Hepatocyte (in vitro differentiated cells): ENCODE measurements around the gene KCNMA1.

Experiments used
- EZH2 ChIP-seq: fragments of 200-600 bp; sonication (generic); IDR thresholded peaks from 2 replicates; pipeline ENCODE4 v1.6.1; 2016; ENCODE audit warnings: antibody characterized with exemption, mild to moderate bottlenecking, borderline replicate concordance
- TF ChIP-seq, protein P1 (sequence below): fragments of 200-600 bp; sonication (generic); IDR thresholded peaks from 2 replicates; pipeline ENCODE4 v1.5.1; 2016; ENCODE audit warnings: antibody characterized with exemption, mild to moderate bottlenecking; ENCODE audit not compliant: poor library complexity

DNA sequence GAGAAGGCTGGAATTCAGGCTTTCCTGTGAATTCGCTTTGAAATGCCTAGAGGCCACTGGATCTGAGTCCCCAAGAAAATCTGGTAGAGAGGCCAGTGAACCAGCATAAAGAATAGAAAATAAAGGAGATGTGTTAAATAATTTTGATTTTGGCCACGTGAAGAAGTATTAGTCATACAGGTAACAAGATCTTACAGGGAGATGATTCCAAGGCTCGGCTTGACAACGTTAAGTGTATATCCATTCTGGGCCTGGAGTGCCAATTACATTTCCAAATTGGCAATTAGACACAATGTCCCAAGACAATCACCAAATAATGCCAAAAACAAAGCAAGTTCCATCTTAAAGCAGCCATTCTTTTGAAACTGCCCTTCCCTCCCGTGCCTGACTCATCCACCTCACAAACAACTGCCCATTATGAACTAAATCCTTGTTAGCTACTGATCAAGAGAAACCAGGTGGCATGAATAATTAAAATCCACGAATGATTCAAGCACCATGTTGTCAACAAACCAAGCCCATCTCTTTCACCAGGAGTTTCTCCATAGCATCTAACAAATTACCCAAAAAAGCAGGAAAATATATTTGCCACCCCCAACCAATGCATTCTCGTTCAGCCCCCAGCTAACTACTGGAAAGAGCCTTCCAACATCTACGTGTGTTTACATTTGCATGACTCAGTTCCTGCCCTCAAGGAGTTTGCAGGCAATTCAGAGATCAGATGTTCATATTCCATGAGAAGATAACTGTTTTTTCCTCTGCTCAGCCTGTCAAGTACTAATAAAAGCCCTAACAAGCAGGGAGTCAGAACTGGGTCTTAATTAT, 8.5 kb downstream of the KCNMA1 start:
- TF ChIP-seq, protein P1, sequence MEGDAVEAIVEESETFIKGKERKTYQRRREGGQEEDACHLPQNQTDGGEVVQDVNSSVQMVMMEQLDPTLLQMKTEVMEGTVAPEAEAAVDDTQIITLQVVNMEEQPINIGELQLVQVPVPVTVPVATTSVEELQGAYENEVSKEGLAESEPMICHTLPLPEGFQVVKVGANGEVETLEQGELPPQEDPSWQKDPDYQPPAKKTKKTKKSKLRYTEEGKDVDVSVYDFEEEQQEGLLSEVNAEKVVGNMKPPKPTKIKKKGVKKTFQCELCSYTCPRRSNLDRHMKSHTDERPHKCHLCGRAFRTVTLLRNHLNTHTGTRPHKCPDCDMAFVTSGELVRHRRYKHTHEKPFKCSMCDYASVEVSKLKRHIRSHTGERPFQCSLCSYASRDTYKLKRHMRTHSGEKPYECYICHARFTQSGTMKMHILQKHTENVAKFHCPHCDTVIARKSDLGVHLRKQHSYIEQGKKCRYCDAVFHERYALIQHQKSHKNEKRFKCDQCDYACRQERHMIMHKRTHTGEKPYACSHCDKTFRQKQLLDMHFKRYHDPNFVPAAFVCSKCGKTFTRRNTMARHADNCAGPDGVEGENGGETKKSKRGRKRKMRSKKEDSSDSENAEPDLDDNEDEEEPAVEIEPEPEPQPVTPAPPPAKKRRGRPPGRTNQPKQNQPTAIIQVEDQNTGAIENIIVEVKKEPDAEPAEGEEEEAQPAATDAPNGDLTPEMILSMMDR = no peak
- TF ChIP-seq EZH2 = no peak
